LNCaP clone FGC (cell line): Measurements from ENCODE around the gene MAML3.

Experiments used
- DNase-seq: peaks from one replicate; pipeline ENCODE4 v3.0.0-alpha.2; 2011; ENCODE audit warnings: low read depth
- H3K4me3 ChIP-seq: 2 replicates; pipeline ENCODE4 v1.5.1; 2011; ENCODE audit warnings: mild to moderate bottlenecking, low read depth, low read length, control low read depth
- CTCF ChIP-seq: IDR thresholded peaks from 2 replicates; pipeline ENCODE4 v1.5.1; 2012; ENCODE audit warnings: mild to moderate bottlenecking; ENCODE audit not compliant: control insufficient read depth, insufficient read depth; ENCODE audit errors: extremely low read depth

Gene MAML3

GRCh38 chr4:139962130-139962684, 191.8 kb downstream of the MAML3 start:
- no peak for TF ChIP-seq CTCF
- H3K4me3 ChIP-seq: no peak overlapping the region
- no peak for DNase-seq

- H3K4me3 ChIP-seq: no peak overlapping the region
- no peak for TF ChIP-seq CTCF
- no peak for DNase-seq
Measured at GRCh38 chr4:139961344-139961946, 192.5 kb downstream of the MAML3 start.

- no peak for DNase-seq
- TF ChIP-seq CTCF: no peak
- H3K4me3 ChIP-seq: no peak overlapping the region
Measured at GRCh38 chr4:139959396-139959795, 194.6 kb downstream of the MAML3 start.

- no peak for DNase-seq
- H3K4me3 ChIP-seq: no peak overlapping the region
- TF ChIP-seq CTCF: no peak
Measured at GRCh38 chr4:139958739-139959098, 195.3 kb downstream of the MAML3 start.

GRCh38 chr4:139957986-139958738, 195.8 kb downstream of the MAML3 start:
- TF ChIP-seq CTCF: no peak
- DNase-seq: no peak

GRCh38 chr4:139957065-139957464, 196.9 kb downstream of the MAML3 start:
- TF ChIP-seq CTCF: no peak
- H3K4me3 ChIP-seq: no peak overlapping the region
- no peak for DNase-seq

More at GRCh38 chr4:139957986-139958738, 195.8 kb downstream of the MAML3 start:
- no peak overlapping the region for H3K4me3 ChIP-seq
